A673 (cell line): Measurements from ENCODE around the gene TNIP3.

ENCODE experiments used
- EZH2 ChIP-seq: fragments of 200-600 bp; sonication (generic); IDR thresholded peaks from 2 replicates; pipeline ENCODE4 v1.6.1; 2017; ENCODE audit warnings: borderline replicate concordance, low read depth, mild to moderate bottlenecking, mixed read lengths, antibody characterized with exemption, low read length; ENCODE audit not compliant: poor library complexity, severe bottlenecking
- TF ChIP-seq, protein P1 (sequence below): fragments of 300-800, 200-600 bp; sonication (generic); conservative IDR thresholded peaks from 2 replicates; pipeline ENCODE4 v1.5.1; 2017; ENCODE audit warnings: low read depth, mild to moderate bottlenecking, antibody characterized with exemption, low read length, moderate library complexity, mixed read lengths

DNA sequence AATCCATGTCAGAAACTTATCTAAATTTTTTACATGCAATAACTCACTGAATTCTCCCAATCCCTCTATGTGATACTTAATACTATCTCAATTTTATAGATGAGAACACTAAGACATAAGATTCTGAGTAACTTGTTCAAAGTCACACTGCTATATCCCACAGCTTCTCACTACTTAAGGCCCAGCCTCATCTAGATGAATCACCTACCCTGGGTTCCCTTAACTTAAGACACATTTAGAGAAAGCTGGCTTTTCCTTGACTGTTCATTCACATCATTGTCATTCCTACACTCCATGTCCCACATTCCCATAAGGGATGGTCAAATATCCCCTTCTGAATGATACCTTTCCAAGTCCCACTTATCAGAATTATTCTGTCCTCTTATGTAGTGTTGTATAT, 21.0 kb downstream of the TNIP3 start:
- TF ChIP-seq, protein P1, sequence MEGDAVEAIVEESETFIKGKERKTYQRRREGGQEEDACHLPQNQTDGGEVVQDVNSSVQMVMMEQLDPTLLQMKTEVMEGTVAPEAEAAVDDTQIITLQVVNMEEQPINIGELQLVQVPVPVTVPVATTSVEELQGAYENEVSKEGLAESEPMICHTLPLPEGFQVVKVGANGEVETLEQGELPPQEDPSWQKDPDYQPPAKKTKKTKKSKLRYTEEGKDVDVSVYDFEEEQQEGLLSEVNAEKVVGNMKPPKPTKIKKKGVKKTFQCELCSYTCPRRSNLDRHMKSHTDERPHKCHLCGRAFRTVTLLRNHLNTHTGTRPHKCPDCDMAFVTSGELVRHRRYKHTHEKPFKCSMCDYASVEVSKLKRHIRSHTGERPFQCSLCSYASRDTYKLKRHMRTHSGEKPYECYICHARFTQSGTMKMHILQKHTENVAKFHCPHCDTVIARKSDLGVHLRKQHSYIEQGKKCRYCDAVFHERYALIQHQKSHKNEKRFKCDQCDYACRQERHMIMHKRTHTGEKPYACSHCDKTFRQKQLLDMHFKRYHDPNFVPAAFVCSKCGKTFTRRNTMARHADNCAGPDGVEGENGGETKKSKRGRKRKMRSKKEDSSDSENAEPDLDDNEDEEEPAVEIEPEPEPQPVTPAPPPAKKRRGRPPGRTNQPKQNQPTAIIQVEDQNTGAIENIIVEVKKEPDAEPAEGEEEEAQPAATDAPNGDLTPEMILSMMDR: no peak
- no peak for TF ChIP-seq EZH2
